Neural cell (in vitro differentiated cells): Measurements from ENCODE around the gene MOV10L1. TPM values are rescaled to one million over a fixed set of nuclear protein-coding genes. Genes with fewer than 3 reads are reported as not detected.

Source experiments
- H2AFZ ChIP-seq: fragments of 200-600, 300-800 bp; sonication (generic), shearing (Covaris generic); 2 replicates; pipeline ENCODE4 v1.6.0; 2014; ENCODE audit warnings: low read depth, mild to moderate bottlenecking, antibody characterized with exemption, low read length, moderate library complexity
- H3F3A ChIP-seq: fragments of 200-600 bp; shearing (Covaris generic); 2 replicates; pipeline ENCODE4 v1.6.1; 2016; ENCODE audit warnings: mild to moderate bottlenecking, moderate library complexity, mixed read lengths, antibody characterized with exemption, low read length; ENCODE audit not compliant: insufficient read depth, poor library complexity, severe bottlenecking
- H3K27ac ChIP-seq: fragments of 200-600, 300-800 bp; sonication (generic), shearing (Covaris generic); 2 replicates; pipeline ENCODE4 v1.5.1; 2014; ENCODE audit warnings: mild to moderate bottlenecking, low read length, moderate library complexity
- H3K27me3 ChIP-seq: fragments of 300-800, 200-600 bp; sonication (generic), shearing (Covaris generic); 2 replicates; pipeline ENCODE4 v1.6.0; 2014; ENCODE audit warnings: mild to moderate bottlenecking, low read depth, low read length, moderate library complexity; ENCODE audit not compliant: insufficient read depth
- H3K36me3 ChIP-seq: fragments of 300-800, 200-600 bp; sonication (generic), shearing (Covaris generic); 2 replicates; pipeline ENCODE4 v1.5.1; 2014; ENCODE audit warnings: mild to moderate bottlenecking, antibody characterized with exemption, low read length, moderate library complexity; ENCODE audit not compliant: insufficient read depth
- H3K4me2 ChIP-seq: fragments of 300-800, 200-600 bp; sonication (generic), shearing (Covaris generic); 2 replicates; pipeline ENCODE4 v1.6.0; 2014; ENCODE audit warnings: mild to moderate bottlenecking, low read length
- H3K4me3 ChIP-seq: fragments of 300-800, 200-600 bp; sonication (generic), shearing (Covaris generic); 2 replicates; pipeline ENCODE4 v1.5.1; 2014; ENCODE audit warnings: mild to moderate bottlenecking, low read length, moderate library complexity
- H3K79me2 ChIP-seq: fragments of 200-600 bp; shearing (Covaris generic); replicated peaks from 2 replicates; pipeline ENCODE4 v1.6.0; 2014; ENCODE audit warnings: mild to moderate bottlenecking, low read length, moderate library complexity; ENCODE audit not compliant: insufficient read depth
- H3K9ac ChIP-seq: fragments of 300-800, 200-600 bp; sonication (generic), shearing (Covaris generic); 2 replicates; pipeline ENCODE4 v1.6.1; 2016; ENCODE audit warnings: mild to moderate bottlenecking, low read length, mixed read lengths
- H3K9me2 ChIP-seq: fragments of 200-600 bp; shearing (Covaris generic); 2 replicates; pipeline ENCODE4 v1.6.1; 2016; ENCODE audit warnings: mild to moderate bottlenecking, low read length, mixed read lengths; ENCODE audit not compliant: insufficient read depth
- H3K9me3 ChIP-seq: fragments of 200-600, 300-800 bp; sonication (generic), shearing (Covaris generic); 2 replicates; pipeline ENCODE4 v1.6.1; 2016; ENCODE audit warnings: mild to moderate bottlenecking, mixed run types, low read length, moderate library complexity, mixed read lengths
- H4K20me1 ChIP-seq: fragments of 200-600 bp; shearing (Covaris generic); 2 replicates; pipeline ENCODE4 v1.6.1; 2016; ENCODE audit warnings: mild to moderate bottlenecking, mixed run types; ENCODE audit not compliant: insufficient read depth
- CTCF ChIP-seq: fragments of 450-650 bp; IDR thresholded peaks from 2 replicates; pipeline ENCODE4 v1.5.1; 2014; ENCODE audit warnings: antibody characterized with exemption, mild to moderate bottlenecking, moderate library complexity; ENCODE audit not compliant: poor library complexity, severe bottlenecking
- EP300 ChIP-seq: fragments of 450-650 bp; conservative IDR thresholded peaks from 2 replicates; pipeline ENCODE4 v1.6.1; 2014; ENCODE audit warnings: antibody characterized with exemption, mild to moderate bottlenecking, moderate library complexity; ENCODE audit not compliant: poor library complexity, severe bottlenecking
- EZH2 ChIP-seq: fragments of 200-600, 300-800 bp; shearing (Covaris generic), sonication (generic); IDR thresholded peaks from 2 replicates; pipeline ENCODE4 v1.6.1; 2014; ENCODE audit warnings: antibody characterized with exemption, low read length, borderline replicate concordance, mild to moderate bottlenecking; ENCODE audit not compliant: insufficient read depth, poor library complexity, severe bottlenecking
- MXI1 ChIP-seq: fragments of 450-650 bp; conservative IDR thresholded peaks from 2 replicates; pipeline ENCODE4 v1.6.1; 2014; ENCODE audit warnings: antibody characterized with exemption, mild to moderate bottlenecking; ENCODE audit not compliant: poor library complexity, severe bottlenecking
- POLR2AphosphoS5 ChIP-seq: IDR thresholded peaks from 2 replicates; pipeline ENCODE4 v1.6.1; 2012
- RAD21 ChIP-seq: fragments of 450-650 bp; conservative IDR thresholded peaks from 2 replicates; pipeline ENCODE4 v1.6.1; 2014; ENCODE audit warnings: antibody characterized with exemption, mild to moderate bottlenecking, moderate library complexity
- SMC3 ChIP-seq: fragments of 450-650 bp; conservative IDR thresholded peaks from 2 replicates; pipeline ENCODE4 v1.6.1; 2014; ENCODE audit warnings: antibody characterized with exemption, mild to moderate bottlenecking, moderate library complexity; ENCODE audit not compliant: poor library complexity
- TAF1 ChIP-seq: IDR thresholded peaks from 2 replicates; pipeline ENCODE4 v1.6.1; 2012; ENCODE audit warnings: low read depth
- polyA plus RNA-seq: library from polyadenylated mRNA; depleted of rRNA; stranded (reverse); fragments of >200 nt; gene quantifications from 2 replicates; pipeline ENCODE4 v1.2.3, GENCODE V29; 2014
- TF ChIP-seq, protein P1 (sequence below): IDR thresholded peaks from 2 replicates; pipeline ENCODE4 v1.6.1; 2012; ENCODE audit warnings: borderline replicate concordance

The MOV10L1 gene
- polyA plus RNA-seq, 1 donor from 2014 or later: not detected

DNA sequence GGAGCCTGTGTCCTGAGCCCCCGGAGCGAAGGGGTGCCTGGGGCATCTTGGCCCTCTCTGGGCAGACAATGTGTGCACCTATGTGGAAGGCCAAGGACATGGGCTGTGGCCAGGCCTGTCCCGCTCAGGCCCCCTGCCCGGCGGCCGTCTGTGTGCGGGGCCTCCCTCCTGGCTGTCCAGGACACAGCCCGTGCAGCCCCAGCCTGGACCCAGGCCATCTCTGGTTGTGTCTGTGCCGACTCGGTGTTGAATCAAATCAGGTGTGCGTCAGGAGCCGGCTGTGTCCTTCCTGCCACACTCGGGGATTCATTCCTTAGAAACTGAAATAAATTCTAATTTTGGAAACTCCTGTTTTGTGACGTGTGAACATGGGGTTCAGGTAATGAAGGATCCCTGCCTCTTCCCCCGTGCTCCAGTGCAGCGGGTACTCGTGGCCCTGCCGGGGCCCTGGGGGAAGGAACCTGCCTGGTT is 109.5 kb downstream of the MOV10L1 start:
- H2AFZ ChIP-seq: no peak overlapping the region
- no peaks in the 10 kb centered on the region for H3F3A ChIP-seq
- peaks cover 3% of the 10 kb centered on the region for H4K20me1 ChIP-seq
- peak overlapping the region; percentile 82 for H3K4me3 ChIP-seq
- no peaks in the 10 kb centered on the region for H3K27me3 ChIP-seq
- H3K36me3 ChIP-seq: peaks cover 11% of the 10 kb centered on the region
- H3K9me2 ChIP-seq: no peaks in the 10 kb centered on the region
- peak overlapping the region; percentile 81 for H3K9ac ChIP-seq
- no peak overlapping the region for H3K4me2 ChIP-seq
- H3K9me3 ChIP-seq: no peaks in the 10 kb centered on the region
- peaks cover 20% of the 10 kb centered on the region for H3K79me2 ChIP-seq
- H3K27ac ChIP-seq: no peak overlapping the region
- no peak for TF ChIP-seq MXI1

DNA sequence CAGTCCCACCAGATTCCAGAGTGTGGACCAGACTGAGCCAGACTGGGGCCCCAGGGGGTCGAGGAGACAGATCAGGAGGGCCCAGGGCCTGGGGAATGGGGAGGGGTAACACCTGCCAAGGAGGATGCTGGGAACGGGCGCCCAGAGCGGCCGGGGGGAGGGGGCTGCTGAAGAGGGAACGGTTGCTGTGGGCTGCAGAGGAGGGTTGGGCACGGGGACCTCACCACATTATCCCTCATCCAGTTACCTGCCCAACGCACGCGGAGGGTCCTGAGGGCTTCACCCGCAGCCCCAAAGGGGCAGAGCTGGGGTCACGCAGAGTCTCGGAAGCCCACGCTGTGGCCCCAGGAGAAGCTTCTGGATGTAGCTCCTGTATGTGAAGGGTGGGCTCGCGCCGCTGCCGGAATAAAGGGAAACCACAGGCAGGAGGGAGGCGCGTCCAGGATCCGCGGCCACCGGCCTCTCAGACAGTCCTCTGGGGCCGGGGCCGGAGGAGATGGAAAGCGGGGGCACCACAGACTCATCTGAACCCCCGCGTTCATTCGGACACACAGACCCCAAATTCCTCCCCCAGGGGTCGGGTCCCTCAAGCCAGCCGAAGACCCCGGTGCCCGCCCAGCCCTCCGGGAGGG is 110.1 kb downstream of the MOV10L1 start:
- H2AFZ ChIP-seq: no peak overlapping the region
- no peaks in the 10 kb centered on the region for H3K9me2 ChIP-seq
- peak overlapping the region; percentile 62 for H3K4me2 ChIP-seq
- peak overlapping the region; percentile 42 for H3K27ac ChIP-seq
- H3K27me3 ChIP-seq: no peaks in the 10 kb centered on the region
- H4K20me1 ChIP-seq: peaks cover 3% of the 10 kb centered on the region
- no peaks in the 10 kb centered on the region for H3K9me3 ChIP-seq
- no peak for TF ChIP-seq EP300
- TF ChIP-seq, protein P1, sequence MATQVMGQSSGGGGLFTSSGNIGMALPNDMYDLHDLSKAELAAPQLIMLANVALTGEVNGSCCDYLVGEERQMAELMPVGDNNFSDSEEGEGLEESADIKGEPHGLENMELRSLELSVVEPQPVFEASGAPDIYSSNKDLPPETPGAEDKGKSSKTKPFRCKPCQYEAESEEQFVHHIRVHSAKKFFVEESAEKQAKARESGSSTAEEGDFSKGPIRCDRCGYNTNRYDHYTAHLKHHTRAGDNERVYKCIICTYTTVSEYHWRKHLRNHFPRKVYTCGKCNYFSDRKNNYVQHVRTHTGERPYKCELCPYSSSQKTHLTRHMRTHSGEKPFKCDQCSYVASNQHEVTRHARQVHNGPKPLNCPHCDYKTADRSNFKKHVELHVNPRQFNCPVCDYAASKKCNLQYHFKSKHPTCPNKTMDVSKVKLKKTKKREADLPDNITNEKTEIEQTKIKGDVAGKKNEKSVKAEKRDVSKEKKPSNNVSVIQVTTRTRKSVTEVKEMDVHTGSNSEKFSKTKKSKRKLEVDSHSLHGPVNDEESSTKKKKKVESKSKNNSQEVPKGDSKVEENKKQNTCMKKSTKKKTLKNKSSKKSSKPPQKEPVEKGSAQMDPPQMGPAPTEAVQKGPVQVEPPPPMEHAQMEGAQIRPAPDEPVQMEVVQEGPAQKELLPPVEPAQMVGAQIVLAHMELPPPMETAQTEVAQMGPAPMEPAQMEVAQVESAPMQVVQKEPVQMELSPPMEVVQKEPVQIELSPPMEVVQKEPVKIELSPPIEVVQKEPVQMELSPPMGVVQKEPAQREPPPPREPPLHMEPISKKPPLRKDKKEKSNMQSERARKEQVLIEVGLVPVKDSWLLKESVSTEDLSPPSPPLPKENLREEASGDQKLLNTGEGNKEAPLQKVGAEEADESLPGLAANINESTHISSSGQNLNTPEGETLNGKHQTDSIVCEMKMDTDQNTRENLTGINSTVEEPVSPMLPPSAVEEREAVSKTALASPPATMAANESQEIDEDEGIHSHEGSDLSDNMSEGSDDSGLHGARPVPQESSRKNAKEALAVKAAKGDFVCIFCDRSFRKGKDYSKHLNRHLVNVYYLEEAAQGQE: no peak
- TF ChIP-seq EZH2: no peak
- no peak for TF ChIP-seq CTCF
- TF ChIP-seq MXI1: no peak
- TF ChIP-seq TAF1: no peak
- TF ChIP-seq RAD21: no peak
- no peak for TF ChIP-seq POLR2AphosphoS5
- no peak for TF ChIP-seq SMC3
- H3F3A ChIP-seq: no peaks in the 10 kb centered on the region
- H3K79me2 ChIP-seq: peaks cover 20% of the 10 kb centered on the region
- H3K9ac ChIP-seq: peak overlapping the region; percentile 81
- H3K36me3 ChIP-seq: peaks cover 11% of the 10 kb centered on the region
- H3K4me3 ChIP-seq: peak overlapping the region; percentile 82
